GM19397 (cell line): Measurements from ENCODE around the gene CD80.
"Not testable (repeated sequence)": the region's sequence is repeated elsewhere in the genome, so short reads cannot be mapped to it uniquely, and the experiment has no call there.

ENCODE experiments used
- ATAC-seq: cut with Tn5 transposase; IDR thresholded peaks from one replicate; pipeline ENCODE4 v1.9.1; 2021; ENCODE audit warnings: mild to moderate bottlenecking, moderate library complexity; ENCODE audit not compliant: unreplicated experiment

CD80 gene

DNA sequence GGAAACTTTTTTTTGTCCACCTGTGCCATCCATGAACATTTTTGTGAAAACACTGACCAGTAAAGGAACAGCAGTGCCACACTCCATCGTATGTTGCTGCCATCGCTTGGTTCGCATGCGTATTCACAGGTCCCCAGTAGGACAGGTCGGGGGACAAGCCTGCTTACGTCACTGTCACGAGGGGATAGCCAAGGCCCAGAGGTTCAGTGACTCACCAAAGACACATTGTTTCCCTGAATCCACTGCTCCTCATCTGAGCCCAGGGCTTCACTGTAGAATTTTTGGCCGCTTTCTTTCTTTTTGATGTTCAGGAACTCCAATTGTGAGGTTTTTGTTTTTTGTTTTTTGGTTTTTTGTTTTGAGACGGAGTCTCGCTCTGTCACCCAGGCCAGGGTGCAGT is 25.8 kb upstream of the CD80 start:
- no peak for ATAC-seq

DNA sequence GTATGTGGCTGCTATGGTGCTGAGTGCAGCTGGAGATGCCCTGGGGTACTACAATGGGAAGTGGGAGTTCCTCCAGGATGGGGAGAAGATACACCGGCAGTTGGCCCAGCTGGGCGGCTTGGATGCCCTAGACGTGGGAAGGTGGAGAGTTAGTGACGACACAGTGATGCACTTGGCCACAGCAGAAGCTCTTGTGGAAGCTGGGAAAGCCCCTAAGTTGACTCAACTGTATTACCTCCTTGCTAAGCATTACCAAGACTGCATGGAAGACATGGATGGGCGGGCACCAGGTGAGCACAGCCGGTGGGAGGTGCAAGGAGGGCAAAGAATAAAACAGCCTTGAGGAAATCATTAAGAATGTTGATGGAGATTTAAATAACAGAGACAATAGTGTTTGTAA is 22.8 kb upstream of the CD80 start:
- ATAC-seq = no peak

DNA sequence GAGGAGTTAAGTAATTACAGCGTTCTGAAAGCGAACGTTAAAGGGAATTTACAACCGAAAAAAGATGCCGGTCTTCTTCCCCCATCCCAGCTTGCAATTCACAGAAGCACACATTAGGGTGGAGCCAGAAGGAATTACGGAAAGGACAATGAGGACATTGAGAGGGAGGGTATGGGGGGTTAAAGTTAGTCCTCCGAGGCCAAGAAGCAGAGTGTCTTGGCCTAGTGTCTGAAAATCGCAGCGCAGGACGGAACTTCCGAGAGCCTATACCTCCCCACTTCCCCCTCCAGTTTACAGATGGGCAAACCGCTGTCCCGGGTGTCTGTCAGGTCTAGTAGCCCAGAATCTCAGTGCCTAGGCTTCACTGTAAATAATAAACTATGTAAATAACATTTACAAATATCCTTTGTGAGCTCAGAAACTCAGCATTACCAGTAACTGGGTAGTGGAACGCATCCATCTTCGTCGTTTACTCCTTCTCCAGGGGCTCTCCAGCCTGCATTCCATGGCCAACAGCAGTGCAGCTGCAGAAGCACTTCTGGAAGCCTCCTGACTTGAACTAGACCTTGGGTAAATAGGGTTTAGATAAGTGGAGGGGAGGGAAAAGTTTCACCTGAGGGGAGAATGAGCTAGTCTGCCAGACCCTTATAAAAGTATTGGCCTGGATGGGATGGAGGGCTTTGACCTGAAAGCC is 20.8 kb upstream of the CD80 start:
- ATAC-seq = peak; percentile 70

DNA sequence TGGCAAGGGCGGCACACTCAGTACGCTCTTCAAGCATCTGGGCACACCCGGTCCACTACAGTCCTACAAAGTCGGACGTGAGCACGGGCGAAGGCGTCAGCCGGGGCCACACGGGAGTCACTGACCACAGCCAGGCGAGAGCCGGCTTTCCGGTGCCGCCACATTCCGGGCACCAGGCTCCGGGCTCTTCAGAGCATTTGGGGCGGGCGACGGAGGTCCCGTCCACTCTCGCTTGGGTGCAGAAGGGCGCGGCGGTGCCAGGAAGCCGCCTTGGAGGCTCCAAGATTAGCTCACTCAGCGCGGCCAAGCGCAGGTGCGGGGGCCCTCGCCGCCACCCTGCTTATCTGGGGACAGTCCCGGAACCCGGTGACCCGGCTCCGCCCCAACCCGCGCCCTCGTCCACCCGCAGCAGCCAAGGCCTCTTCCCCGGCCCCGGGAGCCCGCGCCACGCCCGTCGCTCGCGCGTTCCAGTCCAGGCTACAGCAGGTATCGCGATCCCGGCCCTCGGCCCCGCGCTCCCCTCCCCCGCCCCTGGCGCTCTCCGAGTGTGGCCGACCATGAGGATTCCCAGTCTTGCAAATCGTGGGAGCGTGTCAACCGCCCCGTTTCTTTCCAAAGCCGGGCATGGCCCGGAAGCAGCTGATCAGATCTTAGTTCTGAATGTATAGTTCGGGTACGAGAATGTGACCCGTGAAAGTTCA is 20.1 kb upstream of the CD80 start, which contains the start of gene ADPRH:
ADPRH (plus strand) TSS at position 127 of the 701 bp plus-strand sequence. CDS start 2,678 bp downstream, outside the sequence.
- peak; percentile 72 for ATAC-seq

DNA sequence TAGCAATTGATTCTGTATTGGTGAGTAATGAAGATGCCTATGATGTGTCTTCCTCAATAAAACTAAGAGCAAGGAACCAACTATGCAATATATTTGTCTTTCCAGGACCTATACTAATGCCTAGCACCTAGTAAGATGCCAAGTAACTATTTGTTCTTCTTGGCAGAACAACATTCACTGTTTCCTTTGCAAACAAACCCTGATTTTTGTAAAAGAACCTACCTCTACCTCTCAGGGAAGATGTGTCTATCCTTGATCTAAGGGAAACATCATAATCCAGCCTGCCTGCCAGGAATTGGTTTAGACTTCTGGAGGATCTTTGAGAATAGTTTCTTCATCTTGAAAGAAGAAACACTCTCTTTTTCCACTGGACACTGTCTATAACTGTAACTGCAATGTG is 16.1 kb upstream of the CD80 start:
- no peak for ATAC-seq

DNA sequence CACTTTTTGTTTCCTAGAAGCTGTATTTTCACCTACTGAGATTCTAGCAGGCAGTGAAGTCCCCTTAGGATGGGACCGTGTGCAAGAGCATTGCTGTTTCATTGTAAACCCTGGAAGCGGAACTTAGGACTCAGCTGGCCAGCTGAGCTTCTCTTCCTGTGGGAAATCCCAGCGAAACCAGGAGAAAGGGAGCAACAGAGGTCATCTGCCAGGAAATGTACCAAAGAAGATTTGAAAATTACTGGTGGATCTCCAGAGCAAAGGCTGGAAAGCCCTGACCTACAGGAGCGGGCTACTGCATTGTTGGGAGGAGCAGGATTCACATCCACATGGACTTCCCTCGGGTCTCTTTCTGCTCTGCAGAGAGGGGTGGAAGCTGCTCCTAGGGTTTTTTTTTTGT is 12.3 kb upstream of the CD80 start:
- no peak for ATAC-seq

DNA sequence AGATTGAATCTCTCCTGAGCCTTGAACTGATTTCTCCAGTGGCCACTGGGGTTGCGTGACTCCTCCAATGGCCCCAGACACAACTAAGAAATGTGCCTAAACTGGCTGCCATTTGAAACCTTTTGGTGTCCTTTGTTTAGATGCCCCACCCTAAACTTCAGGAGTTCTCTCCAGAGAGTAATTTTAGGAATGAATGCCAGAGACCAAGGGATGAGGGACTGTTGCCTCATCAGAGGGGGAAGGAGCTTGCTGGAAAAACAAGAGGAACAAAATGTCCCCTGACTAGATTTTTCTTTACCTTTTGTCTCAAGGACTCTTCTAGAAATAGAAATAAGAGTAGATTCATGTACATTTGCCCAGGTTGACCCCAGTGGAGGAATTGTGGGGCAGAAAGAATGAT is 11.8 kb upstream of the CD80 start:
- no peak for ATAC-seq

DNA sequence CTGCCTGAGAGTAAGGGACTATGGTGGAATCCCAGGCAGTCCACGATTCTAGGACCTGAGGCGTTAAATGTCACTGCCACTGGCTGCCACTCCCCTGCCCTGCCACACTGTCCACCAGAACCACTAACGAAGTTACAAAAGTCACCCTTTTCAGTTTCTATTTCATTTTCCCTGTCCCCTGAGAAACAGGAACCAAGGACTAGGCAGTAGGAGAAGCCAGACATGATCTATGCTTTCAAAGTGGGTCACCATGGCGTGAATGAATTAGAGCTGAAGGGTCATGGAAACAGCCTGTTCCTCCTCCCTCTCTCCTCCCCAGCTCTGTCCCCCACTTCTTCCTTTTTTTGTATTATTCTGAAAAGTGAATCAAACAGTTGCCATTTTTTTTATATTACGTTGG is 10.8 kb upstream of the CD80 start:
- no peak for ATAC-seq

DNA sequence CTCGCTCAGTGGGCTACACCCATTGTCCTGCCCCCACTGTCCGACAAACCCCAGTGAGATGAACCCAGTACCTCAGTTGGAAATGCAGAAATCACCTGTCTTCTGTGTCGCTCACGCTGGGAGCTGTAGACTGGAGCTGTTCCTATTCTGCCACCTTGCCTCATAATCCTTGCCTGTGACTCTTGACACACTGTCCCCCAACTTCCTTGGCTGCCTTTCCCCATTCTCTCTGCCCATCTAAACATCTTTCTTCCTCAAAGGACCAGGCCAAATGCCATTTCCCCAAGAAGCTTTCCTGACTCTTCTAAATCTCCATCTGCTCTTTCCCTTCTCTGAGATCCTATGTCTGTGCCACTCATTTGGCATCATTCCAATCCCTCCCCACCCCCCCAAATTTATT is 9.7 kb upstream of the CD80 start:
- ATAC-seq = no peak

DNA sequence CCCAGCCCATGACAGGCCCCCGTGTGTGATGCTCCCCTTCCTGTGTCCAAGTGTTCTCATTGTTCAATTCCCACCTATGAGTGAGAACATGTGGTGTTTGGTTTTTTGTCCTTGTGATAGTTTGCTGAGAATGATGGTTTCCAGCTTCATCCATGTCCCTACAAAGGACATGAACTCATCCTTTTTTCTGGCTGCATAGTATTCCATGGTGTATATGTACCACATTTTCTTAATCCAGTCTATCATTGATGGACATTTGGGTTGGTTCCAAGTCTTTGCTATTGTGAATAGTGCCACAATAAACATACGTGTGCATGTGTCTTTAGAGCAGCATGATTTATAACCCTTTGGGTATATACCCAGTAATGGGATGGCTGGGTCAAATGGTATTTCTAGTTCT is 3.9 kb upstream of the CD80 start:
- not testable (repeated sequence) for ATAC-seq

DNA sequence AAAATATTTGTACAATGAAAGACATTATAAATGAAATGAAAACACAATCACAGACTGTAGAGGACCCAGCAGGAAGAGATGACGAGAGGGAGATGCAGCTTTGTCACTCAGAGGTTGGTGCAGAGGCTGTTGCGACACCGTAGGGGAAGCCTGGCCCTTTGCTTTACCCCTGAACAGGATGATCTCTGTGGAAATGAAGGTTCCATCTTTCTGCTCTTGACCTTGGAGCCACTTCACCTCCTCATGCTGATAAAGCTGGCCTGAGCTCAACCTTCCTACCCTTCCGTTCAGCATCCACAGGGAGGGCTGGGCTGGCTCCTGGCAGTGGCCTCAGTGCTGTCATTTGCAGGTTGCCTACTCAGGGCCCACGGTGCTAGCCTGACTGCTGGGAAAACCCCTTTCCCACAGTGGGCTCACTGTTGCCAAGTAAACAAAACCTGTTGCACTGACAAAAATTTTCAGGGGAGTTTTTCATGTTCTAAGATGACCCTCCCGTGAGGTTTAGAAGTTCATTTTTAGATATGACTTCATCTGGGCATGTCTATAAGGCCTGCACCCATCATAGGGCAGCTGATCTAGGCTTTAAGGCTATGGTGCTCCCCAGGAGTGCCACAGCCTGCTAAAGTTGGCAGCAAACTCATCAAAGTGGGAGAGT is 3.0 kb upstream of the CD80 start:
- ATAC-seq = peak; percentile 74

DNA sequence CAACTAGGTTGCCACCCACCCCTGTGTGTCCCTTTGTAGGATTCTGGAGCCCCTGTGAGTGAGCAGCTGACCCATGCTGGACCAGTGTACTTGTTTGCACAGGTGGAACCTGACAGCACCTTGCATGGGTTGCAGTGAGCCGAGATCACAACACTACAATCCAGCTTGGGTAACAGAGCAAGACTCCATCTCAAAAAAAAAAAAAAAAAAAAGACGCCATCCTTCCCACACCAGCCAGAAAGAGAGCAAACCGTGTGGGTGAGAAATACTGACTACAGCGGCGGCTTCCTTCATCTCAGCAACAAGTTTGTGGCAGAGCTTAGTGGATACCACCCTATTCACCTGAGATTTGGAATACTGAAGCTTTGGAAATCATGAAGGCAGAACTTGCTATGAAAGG is 746 bp upstream of the CD80 start:
- ATAC-seq = no peak

DNA sequence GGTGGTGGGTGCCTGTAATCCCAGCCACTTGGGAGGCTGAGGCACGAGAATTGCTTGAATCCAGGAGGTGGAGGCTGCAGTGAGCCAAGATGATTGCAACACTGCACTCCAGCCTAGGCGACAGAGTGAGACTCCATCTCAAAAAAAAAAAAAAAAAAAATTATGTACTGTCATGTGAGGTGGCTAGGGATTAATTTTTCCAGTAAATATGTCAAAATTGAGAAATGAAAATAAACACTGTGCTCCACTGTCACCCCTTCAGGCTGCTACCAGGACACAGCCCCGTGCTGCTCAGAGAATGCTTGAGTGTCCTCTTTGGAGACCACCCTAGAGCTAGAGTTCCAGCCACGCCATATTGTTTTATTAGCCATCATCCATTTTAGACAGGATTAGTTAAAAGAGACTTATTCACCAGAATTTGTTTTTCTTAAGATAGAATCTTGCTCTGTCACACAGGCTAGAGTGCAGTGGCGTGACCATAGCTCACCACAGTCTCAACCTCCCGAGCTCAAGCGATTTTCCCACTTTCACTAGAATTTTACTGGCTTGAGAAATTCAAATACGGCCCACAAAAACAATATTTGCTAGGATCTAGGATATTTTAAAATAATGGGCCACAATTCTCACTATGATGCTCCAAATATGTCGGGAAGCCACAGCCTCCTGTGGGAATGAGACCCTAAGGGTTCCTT is 642 bp downstream of the CD80 start:
- ATAC-seq = no peak

DNA sequence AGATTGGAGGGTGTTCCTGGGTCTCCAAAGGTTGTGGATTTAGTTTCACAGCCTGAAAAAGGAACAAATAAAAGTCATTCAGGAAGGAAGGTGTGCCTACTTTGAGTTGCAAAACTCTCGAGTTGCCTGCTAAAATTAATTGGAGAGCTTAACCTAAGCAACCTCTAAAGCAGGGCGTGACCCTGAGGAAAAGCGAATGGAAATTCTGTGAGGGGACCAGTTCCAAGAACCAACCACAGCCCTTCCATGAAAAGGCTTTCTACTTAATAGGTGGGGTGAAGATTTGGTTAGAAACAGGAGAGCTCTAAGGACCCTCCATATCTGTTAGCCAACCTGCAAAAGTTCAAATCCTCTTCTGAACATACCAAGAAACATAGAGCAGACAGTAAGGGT is 1.5 kb downstream of the CD80 start:
- no peak for ATAC-seq

DNA sequence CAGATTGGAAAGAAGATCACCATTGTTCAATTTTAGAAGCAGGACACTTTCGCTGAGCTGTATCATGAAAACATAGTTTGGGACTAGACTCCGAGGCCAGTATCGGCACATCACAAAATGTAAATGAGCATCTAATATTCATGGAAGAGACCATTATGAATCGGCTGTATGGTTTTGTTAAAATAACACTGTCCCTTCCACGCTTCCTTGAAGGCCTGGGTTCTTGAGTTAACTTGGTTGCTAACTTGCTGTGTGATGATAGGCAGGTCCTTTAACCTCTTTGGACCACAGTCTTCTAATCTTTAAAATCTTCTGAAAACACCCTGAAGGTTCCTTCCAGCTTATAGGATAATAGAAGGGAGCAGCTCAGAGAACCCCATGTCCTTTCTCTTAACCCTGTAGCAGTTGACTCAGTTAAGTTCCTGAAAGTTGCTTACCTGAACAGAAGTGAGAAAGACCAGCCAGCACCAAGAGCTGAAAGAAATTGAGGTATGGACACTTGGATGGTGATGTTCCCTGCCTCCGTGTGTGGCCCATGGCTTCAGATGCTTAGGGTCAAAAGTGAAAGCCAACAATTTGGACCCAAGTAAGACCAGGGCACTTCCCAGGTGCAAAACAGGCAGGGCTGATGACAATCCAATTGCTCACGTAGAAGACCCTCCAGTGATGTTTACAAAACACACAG is 2.1 kb downstream of the CD80 start:
- ATAC-seq = no peak

DNA sequence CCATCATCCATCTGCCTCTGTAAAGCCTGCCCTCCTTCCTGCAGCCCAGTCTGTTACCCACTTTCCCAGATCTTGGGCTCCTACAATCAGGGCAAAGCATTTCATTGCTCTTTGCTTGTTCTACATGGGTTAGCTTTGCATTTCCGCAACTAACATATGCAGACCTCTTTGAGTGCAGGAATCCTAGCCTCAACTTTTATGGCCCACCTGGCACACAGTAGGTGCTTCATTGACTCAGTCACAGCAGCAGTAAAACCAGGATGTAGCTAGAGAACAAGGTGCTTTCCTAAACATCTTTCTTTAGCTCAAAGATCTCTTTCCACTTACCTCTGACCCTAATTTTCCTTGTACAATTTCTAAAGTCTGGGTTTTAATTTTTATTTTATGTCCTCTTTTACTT is 3.5 kb downstream of the CD80 start:
- ATAC-seq = no peak

DNA sequence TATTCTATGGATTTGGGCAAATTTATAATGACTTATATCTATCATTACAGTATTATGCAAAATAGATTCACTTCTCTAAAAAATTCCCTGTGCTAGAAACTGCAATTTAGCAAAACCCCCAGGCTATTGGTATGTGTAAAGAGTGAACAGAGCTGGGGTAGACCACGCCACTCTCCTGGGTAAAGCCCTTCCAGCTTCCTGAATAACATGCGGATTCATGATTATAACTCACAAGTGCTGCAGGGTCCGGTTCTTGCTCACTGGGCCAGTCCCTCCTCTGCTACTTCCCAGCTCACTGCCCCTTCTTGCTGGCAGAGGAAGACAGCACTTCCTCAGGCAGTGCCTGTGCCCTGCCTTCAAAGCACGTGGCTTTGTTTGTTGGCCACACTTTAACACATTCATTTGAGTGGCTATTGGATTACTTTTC is 4.1 kb downstream of the CD80 start:
- ATAC-seq = no peak

DNA sequence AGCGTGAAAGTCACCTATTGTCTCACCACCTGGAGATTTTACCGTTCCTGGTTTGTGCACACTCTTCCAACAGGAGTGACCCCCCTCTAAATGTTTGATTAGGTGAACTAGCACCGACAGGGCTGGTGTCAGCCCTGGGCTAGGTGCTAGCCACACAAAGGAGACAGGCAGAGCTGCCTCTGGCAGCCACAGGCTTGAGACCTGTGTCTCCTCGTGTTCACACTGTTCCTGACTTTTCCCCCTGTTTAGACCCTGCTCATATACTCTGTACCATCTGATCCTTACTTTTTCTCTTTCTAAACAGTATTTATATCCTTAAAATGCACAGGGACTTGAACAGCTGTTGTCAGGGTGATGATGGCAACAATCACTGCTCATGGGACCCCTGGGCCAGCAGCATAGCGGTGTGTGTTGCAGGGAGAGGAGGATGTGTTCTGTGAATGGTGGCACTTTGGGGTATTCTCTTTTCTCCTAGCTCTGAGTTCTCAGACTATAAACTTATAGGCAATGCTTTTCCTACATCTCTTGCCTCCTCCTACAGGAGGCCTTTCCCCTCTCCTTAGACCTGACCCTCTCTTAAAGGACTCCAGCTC is 5.5 kb downstream of the CD80 start:
- ATAC-seq = no peak

DNA sequence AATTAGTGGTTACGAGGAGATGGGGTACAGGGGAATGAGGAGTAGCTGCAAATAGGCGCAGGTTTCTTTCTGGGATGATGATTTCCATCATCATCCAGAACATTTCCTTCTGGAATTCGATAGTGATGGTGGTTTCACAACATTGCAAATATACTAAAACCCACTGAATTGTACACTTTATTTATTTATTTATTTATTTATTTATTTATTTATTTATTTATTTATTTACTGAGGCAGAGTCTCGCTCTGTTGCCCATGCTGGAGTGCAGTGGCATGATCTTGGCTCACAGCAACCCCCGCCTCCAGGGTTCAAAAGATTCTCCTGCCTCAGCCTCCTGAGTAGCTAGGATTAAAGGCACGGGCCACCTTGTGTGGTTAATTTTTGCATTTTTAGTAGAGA is 6.5 kb downstream of the CD80 start:
- ATAC-seq = not testable (repeated sequence)

DNA sequence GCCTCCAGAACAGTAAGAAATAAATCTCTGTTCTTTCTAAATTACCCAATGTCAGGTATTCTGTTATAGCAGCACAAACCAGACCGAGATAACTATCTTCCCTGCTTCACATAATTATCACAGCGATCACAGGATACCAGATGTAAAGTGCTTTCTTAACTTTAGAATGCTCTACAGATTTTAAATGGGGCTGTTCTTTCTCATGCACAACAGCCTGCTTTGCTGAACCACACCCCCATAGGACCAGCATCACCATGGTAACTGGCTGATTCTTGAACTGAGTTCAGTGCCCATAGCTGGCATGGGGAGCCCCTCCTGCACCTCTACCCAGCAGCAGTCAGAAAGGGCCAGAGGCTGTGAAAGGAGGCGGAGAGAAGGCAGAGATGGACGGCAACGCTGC is 7.8 kb downstream of the CD80 start:
- no peak for ATAC-seq
